CD4-positive, alpha-beta T cell treated with Interleukin-2 at 100 ng/mL for 4 hours (primary cell): ENCODE data around the gene ROR1.

Experiments used
- DNase-seq: peaks from one replicate; pipeline ENCODE4 v3.0.0-alpha.2; 2020; ENCODE audit warnings: low spot score

The ROR1 gene

DNA sequence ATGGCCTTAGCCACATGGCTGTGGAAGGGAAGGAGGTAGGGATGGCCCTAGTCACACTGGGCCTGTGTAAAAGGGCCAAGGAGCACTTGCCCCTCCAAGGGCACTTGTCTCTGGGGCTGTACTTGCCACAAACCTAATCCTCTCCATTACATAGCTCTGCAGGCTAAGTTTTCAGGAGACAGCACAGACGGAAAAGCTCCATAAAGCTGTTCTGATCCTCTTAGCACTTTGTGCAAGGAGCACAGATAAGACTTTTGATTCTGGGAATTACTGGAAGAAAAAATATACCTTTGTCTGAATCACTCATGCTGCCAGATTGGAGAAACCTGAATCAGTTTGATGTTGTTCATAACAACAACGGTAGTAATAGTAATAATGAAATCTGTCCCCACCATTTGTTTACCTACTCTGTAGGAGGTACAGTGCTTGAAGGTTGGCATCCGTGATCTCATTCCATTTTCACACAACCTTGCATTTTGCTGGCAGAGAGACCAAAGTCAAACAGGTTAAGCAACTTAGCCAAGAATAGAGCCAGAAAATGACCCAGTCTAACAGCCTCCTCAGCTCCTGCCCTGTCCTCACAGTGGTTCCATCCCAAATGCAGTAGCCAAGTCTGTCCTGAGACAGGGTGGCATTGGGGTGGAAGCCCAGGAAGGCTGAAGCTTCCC is 207.1 kb downstream of the ROR1 start:
- DNase-seq, result no peak

DNA sequence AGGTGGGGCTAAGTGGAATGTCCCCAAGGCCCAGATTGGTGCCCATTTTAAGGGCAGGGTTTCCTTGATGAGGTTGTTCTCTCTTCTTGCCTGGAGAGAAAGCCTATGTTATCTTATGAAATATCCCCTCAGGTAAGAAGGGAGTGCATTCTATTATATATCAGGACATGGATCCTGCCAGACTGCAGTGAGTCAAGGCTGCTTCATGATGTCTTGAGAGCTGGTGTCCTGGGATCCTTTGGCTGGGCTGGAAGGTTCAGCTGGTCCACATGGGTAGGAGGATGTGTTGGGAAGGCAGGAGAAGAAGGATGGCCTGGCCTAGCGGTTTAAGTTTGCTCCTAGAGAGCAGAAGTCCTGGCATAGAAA is 207.6 kb downstream of the ROR1 start:
- DNase-seq, result no peak

DNA sequence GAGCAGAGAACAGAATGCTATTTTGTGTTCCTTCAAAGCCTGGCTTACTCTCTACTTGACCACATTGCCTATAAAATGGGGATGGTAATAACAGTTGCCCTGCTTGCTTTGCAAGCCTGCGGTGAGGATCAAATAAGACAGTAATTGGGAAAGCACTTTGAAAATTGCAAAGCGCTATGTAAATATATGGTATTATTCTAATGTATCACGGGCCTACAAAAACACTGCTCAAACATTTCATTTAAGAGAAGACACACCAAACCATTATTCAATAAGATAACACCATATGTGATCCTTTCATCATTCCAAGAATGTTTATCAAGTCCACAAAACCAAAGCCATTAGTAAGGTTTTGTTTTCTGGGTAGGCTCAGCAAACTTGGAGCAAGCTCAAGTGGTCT is 208.4 kb downstream of the ROR1 start:
- DNase-seq, result no peak

DNA sequence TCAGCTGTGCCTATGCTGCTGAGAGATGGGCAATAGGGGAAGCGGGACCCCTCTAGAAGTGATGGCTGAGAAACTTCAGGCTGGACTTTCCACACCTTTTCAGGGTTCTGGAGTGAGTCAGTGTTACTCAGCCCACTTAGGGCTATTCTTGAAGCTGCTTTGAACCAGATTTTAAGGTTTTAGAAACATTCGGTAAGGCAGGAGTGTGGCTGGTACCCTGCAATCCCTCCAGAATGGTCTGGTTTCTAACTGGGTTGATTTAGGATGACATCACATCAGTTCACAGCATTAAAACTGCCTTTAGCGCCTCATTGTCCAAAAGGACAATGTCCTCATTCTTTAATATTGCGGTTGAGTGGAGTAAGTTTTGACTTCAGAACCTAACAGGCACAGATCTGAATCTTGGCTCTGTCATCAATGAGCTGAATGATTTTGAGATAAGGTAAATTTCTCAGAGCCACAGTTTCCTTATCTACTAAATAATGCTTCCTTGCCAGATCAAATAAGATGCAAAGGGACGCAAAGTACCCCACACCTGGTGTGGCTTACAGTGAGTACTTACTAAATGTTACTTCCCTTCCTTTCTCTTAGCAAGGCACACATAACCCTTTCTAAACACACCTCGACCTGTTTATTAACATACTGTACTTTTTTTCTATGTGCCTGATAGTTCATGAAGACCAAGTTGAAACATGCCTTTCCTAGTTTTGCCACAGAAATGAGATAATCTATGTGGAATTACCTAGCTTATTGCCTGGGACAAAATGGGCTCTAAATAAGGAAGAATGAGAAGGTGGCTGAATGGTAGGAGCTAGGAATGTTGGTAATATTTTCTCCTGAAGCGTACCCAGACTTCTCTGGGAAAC is 209.8 kb downstream of the ROR1 start:
- no peak for DNase-seq

DNA sequence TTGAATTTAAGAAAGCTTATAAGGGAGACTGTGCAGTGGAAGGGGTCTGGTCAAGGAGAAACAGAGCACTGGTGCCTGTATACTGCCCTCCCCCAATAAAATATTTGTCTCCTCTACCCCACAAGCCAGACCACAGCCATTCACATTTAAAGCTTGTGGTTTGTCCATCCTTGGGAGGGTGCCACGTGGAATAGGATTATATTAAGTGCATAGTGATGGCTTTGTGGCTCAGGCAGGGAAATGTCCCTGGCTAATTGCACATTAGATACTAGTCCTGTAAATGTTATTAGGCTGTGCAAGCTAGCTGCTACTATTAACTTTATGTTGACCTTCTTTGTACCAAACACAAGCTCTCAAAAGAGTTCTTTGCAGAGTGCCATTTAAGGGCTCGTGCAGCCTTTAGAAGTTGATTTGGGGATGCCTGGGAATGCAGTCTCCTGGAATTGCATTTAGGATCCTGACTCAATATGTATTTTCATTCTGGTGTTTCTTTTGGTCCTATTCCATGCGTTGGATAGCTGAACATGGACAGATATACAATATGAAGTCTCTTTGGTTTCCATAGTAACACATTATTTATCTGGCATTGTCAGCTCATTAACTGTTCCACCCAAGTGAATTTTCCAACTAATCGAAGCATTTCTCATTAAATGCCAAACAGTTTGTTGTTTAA is 210.6 kb downstream of the ROR1 start:
- no peak for DNase-seq

DNA sequence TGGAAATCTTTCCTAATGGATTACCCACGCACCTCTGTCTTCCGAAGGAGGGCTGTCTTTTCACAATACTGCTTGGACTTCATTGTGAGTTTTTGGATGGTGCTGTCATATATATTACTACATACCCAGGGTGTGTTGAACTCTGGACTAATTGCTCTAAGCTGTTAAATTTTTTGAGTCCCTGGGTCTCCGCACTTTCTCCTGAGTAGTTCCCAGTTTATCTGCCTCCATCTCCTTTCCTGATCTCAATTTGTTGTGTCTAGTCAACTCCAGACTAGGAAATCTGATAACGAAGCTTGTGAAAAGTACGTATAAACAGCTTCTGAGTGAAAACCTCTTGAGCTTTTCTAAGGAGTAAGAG is 211.1 kb downstream of the ROR1 start:
- DNase-seq, result no peak

DNA sequence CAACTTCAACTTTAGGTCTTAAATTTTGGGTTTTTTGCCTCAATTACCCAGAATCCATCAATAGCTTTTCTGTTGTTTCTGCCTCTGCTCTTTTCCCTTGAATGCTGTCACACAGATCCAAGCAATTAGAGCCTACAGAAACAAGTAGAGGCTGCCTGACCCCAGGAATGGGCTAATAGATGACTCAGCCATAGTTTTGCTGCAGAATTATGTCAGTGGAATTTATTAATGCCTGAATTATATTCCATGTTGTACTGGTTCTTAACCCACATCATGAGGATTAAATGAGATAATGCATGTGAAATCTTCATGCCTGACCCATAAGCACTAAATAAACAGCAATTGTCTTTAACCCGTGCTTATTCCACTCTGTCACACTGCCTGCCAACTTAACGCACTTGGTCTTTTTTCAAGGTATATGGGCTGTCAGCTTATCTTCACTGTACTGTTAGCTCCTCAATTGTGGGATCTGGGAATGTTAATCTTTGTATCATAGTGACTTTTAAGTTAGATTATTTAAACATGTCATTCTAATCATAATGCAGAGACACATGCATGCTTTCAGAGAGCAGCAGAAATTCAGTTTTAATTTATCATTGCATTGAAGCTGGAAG is 213.3 kb downstream of the ROR1 start:
- no peak for DNase-seq

DNA sequence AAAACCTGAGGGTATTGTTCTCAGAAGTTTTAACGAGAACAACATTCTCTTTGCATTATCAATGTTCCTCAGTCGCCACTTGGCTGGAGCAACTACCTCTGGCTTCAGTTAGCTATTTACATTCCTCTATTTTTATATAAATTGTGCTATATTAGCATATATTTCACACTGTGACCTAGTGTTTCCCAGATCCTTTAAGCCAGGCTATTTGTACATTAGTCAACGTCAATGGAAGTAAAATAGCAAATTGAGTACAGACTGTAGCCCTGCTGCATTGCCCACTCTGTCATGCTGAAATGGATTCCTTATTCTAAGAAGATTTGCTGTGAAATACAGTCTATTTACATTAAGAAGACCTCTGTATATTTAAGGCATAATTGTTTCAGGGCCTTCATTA is 213.8 kb downstream of the ROR1 start:
- no peak for DNase-seq

DNA sequence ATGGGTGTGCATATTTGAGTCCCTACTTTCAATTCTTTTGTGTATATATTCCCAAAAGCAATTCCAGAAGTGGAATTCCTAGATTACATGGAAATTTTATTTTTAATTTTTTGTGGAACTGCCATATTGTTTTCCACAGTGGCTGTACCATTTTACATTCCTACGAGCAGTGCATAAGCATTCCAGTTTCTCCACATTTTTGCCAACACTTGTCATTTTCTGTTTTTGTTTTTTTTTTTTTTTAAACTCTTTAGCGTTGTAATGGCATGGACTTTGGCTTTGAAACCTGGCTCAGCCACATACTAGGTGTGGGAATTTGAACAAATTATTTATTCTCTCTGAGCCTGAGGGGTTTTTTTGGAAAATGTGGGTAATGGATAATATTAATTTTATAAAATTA is 215.1 kb downstream of the ROR1 start:
- no peak for DNase-seq

DNA sequence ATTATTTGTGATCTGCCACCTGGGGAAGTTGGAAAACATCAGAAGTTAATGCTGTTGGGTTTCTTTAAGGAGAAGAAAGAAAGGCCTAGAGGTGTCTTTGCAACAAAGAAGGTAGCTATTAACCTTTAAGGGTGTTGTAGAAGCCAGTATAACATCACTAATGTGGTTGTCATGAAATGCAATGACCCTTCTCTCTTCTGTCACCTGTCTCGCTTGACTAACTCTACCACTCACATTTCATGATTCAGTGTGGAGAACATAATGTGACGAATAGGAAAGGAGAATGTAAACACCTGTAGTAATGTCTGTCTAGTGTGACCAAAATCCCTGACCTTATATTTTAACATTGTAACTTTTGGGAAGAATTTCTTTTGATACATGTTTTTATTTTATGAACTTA is 217.9 kb downstream of the ROR1 start:
- no peak for DNase-seq

DNA sequence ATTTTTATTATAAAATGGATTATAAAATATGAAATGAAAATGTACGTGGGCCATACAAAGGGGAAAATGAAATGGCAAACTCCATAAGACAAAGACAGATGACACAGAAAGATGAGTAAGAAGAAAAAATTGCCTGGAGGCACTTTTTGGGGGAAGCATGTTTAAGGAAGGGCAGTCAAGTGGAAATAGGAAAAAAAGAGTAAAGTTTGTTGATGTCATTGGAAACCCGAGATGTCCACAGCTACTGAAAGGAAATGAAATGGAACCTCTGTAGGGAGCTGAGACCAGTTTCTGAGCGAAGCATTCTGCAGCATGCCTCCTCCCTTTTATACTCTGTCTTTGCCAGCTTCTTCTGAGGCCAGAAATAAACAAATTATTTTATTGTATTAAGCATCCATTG is 226.2 kb downstream of the ROR1 start:
- no peak for DNase-seq

DNA sequence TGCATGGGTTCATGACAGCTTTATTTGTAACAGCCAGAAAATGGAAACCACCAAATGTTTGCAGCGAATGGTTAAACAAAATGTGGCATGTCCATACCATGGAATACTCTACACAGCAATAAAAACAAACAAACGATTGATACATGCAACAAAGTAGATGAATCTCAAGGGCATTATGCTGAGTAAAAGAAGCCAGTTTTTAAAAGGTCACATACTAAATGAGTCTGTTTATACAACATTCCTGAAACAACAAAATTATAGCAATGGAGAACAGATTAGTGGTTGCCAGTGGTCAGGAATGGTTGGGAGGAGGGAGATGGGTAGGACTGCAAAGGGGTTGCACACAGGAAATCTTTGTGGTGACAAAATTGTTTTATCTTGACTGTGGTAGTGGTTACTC is 227.2 kb downstream of the ROR1 start:
- DNase-seq, result no peak

DNA sequence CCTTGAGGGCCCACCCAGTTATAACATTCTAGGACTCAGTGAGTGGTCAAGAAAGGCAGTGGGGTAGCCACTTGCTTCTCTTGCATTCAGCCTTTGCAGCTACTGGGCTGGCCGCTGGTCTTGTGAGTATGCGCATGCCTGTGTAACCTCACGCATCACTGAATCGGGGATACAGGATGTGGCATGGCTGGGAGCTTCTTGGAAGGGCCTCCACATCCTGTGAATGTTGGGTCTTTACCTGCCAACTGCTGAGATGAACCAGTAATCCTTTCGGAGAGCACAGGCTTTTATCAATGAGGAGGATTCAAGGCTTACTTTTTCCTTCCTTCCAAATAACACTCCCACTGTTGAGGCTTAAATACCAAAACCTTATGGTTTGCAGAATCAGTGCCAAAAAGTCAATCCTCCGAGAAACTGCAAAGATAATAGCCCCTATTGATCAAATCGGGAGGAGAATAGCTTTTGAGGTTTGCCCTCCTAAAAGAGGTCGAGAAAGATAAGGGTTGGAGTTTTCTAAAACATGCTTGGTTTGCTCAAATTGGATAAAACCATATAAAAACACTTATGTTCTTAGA is 230.7 kb downstream of the ROR1 start:
- no peak for DNase-seq

DNA sequence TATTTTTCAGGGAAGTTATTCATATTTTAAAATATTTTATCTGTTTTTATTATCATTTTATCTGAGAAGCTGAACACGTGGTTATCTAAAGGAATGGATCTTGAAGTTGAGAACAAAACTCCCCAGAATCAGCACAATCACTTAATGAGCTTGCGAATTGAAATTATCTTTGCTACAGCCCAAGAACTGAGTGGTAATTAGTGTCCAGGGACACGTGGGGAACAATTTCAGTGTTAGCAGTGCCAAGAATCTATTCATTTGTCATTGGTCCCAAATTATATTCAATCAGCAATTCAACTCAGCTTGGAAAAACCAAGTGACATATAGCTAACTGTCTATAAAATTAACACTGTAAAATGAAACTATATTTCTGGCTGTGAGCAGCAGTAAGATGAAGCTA is 232.0 kb downstream of the ROR1 start:
- DNase-seq, result no peak

DNA sequence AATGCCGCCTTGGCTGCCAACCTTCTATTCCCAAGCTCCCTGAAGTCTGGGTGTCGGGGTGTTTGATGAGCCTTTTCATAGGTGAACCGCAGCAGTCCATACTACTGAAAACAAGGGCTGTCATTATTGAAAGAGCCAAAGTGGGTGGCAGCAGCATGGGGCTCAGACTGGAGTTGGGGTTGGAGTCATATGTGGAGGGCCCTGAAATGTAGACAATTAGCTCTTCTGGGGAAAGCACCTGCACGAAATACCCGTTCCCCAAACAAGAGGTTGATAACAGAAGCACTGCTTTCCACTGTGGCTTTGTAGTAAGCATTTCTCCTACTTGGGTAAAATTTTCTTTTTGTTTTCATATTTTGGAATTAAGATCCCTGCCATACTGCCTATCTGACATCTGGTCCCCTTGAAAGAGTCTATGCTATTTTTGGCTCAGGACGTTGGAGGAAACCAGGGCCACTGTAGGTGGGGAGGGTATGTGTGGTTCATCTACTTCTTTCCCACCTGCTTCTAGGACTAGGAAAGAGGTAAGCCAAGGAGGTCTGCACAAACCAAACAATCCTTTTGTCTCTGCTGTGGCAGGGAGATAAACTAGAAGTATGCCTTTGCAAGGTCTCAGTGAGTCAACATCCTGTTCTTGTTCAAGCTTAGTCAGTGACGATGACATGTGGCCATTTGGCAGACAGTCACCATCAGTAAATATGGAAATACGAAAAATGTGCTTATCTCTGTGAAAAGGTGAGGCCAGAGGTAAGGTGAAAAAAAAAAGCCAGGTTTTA is 232.6 kb downstream of the ROR1 start:
- no peak for DNase-seq

DNA sequence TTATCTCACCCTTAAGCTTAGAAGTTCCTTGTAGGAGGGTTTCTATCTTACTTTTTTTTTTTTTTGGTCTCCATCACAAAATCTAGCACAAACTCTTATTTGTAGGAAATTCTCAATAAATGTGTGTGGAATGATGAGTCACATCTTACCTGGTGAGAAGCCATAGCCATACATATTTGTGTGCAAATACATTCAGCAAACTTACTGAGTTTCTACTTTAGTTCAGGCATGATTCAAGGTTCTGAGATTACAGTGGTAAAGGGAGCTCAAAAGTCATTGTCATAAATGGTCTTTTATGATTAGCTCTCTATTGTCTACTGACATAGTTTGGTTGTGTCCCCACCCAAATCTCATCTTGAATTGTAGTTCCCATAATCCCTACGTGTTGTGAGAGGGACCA is 236.5 kb downstream of the ROR1 start:
- no peak for DNase-seq

DNA sequence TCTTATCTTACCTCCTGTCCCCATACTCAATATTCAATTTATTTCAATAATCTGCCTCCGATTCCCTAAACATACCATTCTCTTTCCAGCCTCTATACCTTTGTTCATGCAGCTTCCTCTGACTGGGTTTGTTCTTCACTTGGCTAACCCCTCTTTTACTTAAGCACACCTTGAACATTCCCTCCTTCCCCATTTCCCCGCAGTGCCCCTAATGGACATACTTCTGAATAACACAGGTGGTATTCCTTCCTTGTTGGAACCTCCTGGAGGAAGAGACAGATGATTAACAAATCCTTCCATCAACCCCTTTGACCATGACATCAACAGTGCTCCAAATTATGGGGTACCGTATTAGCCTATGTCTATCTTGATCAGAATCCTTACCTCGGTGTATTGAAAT is 239.6 kb downstream of the ROR1 start:
- DNase-seq, result no peak

DNA sequence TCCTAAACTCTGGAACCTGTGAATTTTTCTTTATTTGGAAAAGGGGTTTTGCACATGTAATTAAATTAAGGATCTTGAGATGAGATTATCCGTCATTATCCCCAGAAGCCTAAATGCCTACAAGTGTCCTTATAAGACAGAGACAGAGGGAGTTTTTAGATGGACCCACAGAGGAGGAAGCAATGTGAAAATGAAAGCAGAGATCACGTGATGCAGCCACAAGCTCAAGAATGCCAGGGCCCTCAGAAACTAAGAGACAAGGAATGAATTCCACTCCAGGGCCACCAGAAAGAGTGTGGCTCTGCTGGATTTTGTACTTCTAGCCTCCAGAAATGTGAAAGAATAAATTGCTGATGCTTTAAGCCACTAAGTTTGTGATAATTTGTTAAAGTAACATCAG is 246.0 kb downstream of the ROR1 start:
- DNase-seq, result no peak

DNA sequence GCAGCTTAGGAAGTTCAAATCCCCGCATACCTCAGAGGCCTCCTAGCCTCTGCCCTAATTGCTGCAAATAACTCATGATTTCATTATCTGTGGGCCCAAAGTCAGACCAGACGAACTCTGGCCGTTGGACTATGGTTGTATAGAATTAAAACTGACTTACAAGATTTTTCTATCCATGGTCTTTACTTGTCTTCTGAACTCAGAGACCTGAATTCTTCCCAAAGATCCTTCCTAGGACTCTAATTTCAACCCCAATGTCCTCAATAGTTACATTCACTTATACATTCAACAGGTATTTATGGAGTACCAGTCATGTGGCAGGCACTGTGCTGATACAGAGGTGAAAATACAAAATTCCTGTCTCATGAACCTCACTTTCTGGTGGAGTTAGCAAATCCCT is 247.2 kb downstream of the ROR1 start:
- no peak for DNase-seq

DNA sequence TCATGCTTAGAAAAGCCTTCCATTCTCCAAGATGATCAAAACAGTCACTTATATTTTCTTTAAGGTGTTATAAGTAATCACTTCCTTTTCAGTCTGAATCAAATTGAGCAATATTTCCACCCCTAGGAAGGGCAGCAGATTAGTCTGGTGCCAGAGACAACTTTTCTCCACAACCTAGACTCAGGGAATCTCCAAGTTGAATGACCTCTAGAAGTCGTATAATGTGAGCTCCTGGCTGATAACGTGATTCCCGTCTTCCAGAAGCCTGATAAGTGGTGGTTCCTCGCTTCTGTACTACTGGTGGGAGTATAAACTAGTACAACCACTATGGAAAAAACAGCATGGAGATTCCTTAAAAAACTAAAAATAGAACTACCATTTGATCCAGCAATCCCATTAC is 251.2 kb downstream of the ROR1 start:
- DNase-seq, result no peak

DNA sequence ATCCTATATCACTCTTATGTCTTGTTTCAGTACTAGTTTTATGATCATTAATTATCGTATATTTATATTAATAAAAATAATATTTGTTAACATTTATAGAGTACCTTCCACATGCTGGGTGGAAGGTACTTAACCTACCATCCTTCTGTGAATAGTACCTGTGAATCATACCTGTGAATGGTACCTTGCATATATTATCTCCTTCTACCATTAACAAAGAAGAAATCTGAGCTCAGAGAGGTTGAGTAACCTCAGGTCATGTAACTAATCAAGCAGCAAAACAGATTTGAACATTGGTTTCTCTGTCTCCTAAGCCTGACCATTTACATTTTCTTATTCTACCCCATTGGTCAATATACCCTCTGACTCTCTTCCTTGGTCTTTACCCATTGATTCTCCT is 255.2 kb downstream of the ROR1 start:
- no peak for DNase-seq

DNA sequence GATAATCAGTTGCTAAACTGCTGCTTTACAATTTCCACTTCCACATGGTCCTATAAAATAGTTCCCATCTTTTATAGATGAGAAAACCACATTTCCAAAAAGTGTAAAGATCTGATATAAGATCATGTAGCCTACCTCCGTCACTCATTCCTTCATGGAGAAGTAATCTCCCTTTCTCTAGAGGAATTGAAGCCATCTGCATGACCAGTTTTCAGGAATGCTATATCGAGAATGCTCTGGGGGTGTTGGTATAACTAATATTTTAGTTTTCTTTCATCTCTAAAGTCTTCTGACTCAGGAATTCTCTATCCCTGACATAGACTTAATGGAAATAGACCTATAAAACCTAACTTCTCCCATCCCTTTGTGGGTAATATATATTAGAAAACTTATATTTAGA is 256.6 kb downstream of the ROR1 start:
- DNase-seq, result no peak
